ENCODE data around the gene A3GALT2.

The A3GALT2 gene

DNA sequence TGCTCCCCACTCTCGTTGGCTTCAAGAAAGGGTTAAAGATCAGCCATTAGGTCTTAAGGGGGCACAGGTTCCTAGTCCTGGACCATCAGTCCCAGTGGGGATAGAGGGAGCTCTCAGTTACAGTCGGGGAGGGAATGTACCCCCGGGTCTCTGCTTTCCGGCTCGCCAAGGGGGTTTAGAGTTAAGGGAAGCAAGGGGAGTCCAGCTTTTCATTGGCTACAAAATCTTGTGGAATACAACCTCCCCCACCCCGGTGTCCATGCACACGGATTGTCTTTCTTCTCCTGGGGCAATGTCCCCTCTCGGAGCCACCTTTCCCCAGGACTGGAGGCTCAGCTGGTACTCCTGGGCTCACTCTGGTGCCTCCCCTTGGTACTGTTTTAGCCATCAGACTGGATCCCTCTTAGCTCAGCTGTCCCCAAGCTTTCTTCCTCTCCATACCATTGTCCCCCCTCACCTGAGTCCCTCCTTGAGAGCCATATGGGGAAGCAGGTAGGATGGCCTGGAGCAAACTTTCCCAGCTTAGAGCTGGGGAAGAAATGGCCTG, at the start of gene A3GALT2:
Gene A3GALT2, minus strand, starts transcription at position 480 of the 547 bp plus-strand sequence. Its CDS starts 0 bp downstream, at position 480.
- FAIRE-seq, result no peak

DNA sequence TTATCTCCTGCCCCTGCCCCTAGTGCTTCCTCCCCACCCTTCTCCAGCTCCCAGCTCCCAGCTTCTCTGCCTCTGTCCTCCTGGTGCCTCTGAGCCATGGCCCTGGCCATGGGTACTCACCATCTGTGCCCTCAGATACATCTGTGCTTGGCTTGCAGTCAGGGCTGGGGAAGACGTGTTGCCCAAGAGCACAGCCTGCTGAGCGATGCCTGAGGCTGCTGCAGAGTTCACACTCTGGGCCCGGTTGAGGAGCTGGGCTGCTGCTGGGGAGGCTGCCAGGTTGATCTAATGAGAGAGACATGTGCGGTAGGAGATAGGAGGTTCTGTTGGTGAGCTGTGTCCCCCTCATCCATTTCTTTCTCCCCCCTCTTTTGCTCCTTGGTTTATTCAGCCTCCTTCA, 49.4 kb upstream of the A3GALT2 start:
- FAIRE-seq, result no peak

DNA sequence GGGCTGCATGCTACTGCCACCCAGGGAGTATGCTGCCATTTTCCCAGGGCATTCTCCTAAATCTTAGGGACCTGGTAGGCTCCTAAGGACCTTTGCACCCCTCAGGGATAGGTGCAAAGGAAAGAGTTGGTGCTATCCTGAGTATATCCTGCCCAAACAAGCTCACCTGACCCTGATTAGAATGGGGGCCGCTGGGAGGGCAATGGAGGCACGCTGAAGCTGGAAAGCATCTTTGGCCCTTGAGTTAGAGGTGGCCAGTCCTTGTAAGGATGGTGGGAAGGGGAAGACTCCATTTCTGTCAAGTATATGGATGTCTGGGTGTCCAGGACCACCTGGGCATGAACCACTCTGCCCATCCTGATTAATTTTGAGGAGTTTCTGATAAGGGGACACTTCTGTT, 48.9 kb upstream of the A3GALT2 start:
- FAIRE-seq, result no peak

DNA sequence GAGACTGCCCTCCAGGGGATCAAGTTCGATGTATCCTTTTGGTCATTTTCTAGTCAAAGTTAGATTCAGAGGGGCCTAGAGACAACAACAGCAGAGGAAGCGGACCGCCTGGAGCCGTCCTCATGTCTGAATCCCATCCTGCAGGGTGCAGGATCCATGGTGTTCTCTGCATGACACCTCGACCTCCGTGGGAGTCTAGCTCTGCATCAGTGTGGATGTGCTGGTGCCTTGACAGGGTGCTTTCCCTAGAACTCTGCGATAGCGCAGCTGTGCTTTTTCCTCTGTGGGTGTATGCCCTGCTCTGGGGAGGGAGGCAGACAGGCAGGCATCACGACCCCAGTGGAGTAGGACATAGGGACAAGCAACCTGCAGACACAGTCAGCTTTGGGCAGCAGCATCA, 48.2 kb upstream of the A3GALT2 start:
- FAIRE-seq, result no peak

DNA sequence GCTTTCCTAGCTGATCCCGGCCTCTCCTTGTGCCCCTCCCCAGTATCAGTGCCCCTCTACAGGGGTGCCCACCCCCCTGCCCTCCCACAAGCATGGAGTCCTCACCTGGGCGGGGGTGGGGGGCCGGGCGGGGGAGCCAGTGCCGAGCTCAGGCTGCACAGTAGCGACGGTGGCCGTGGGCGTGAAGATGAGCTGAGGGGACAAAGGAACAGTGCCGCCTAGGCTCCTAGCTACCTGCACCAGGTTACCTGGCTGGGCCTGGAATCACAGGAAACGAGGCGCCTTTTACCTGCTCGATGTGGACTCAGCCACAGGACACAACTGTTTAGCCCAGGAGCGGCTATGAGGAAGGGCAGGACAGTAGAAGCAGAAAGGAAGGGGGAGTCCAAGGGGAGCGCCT, 47.5 kb upstream of the A3GALT2 start:
- FAIRE-seq, result no peak

DNA sequence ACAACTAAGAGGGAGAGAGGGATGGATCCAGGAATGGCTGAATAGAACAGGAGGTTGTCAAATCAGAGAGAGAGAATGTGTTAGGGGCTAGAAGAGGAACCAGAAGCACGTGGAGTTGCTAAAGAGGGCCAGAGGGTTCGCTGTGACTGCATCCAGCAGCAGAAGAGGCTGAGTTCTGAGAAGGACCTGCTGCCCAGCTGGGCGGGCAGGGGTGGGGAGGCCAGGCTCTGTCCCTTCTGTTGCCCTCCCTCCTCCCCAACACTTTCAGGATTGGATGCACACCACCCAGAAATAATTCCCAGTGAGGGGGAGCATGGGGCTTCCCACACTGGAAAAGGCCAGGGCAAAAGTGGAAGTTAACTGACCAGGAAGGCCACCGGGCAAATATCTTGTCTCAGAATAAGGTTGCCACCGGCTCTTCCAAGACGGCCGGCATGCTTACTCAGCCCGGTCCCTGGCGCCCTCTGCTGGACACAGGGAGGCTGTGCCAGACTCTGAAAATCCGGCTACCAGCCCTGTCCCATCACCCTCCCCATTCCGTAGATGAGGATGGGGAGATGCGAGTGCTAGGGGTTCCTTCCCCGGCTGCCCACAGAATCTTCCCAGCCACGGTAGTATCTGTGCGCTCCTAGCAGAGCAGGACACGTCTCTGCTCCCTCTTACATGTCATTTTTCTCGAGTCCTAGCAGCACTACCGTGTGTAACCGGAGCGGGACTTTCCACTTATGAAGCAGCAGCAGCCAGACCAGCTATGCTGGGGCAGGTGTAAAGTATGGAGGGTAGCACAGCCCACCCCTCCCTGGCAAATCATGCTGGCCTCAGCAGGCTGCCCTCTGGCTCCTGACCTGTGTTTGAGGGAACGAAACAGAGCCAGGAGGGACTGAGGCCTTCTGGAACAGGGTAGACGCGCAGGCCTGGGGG, 46.8 kb upstream of the A3GALT2 start:
- FAIRE-seq, result no peak

DNA sequence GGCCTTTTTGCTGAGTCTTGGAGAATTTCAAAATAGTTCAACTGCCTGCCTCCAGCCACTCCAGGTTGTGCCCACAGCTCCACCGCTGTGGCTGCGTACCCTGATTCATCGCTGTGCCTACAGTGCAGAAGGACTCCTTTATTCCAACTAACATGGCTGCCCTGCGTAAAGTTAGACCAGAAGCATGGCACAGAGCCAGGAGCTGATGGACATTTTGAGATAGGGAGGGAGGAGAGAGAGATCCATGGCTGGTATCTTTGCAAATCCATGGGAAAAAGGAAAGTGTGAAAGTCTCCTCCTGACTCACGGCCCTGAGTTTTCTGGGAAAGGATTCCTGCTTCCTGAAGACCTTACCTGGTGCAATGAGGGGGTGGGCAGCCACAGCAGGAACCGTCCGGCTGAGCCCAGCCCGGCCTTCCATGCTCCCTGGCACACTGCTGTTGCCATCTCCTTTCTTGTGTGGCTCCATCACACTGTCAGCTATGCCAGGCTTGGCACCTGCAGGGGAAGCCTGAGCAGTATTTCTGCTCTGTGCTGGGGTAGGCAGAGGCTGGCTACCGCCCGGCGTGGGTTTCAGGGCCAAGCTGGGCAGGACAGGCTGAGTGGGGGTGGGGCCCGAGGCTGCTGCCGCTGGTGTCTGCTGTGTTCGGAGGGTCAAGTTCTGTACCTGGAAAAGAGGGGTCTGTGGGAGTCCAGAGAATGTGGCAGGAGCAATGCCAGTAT, 46.0 kb upstream of the A3GALT2 start:
- no peak for FAIRE-seq

DNA sequence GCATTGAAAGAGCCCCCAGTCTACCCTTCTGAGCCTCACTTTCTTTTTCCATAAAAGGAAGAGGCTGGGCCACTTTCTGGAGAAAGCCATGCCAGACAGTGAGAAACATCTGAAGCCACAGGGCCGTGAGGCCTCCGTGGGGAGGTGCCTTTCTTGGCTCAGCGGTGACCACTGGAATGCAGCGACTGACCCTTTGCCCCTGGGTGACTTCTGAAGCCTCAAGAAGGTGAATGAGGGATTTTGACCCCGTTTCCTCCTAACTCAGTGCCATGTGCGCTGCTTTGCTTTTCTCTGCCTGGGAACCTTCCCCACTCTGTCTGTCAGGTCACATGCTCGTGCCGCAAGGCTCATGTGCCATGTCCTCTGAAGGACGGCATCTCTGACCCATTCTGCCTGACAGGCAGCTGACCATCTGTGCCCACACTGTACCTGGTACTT, 44.7 kb upstream of the A3GALT2 start:
- FAIRE-seq, result no peak

DNA sequence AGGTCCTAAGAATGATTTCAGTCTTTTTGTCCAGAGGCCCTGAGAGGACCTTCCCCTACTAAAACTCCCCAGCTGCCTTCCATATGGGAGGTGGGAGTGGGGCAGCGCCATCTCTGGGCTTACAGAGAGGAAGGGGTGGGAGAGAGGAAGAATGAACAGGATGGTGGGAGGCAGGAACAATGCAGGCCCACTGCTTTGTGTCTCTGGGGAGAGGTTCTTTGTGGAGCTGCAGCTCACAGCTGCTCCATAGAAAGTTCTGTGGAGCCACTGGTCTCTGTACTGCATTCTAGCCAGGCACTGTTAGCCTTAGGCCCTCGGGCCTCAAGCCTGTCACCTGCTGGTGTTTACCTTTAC, 43.6 kb upstream of the A3GALT2 start:
- no peak for FAIRE-seq

DNA sequence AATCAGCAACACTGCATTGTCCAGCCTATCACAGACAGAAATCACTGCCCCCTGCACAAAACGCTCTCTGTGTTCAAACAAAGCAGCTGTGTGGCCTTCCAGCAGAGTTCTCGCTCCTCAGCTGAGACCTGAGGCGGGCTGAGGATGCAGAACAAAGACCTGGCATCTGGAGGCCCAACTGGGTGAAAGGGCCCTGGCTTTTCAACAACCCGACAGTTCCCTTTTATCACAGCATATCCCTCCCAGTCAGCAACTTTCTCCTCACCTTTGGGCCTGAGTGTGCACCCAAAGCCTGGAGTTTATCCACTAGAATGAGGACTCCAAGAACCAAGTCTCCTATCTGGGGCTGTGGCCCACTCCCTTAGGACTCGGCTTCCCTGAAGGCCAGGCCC, 42.6 kb upstream of the A3GALT2 start:
- FAIRE-seq, result no peak

DNA sequence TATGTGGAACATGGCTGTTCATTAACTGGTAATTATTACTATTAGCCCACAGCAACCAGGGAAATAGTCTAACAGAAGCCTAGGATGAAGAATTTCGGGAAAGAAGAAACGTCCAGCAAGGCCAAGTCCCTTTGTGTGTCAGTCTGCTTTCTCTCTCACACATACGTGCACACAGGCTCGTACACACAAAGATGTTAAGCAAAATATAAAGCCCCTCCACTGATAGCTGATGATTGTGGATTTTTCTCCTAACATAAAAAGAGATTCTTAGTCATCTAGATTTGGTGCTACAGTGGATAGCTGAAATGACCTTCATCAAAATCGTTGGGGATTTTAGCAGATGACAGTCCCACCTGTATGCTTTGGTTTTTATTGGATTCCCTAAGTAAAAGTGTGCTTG, 42.1 kb upstream of the A3GALT2 start:
- FAIRE-seq, result no peak

DNA sequence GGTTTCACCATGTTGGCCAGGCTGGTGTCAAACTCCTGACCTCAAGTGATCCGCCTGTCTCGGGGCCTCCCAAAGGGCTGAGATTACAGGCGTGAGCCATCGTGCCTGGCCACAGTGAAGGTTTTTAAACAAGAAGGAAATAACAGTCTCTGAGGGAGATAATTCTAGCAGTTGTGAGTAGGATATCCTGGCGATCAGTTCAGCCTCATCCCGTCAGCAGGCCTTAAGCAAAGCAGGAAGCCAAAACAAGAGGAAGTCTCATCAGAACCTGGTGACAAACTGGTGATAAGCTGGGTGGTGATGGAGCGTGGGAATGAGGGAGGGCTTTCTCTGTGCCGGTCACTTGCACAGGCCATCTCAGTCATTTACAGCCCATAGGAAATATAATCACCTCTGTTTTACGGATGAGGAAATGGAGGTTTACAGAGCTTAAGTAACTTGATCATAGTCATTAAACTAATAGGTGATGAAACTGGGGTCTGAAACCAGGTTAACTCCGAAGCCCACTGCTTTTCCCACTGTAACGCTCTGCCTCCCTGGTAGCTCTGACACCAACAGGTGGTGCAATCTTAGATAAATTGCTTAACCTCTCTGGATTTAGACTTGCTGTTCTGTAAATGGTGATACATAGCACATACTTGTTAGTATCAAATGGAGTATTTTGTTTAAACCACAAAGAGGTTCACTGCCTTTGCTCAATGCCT, 40.8 kb upstream of the A3GALT2 start:
- FAIRE-seq, result no peak

DNA sequence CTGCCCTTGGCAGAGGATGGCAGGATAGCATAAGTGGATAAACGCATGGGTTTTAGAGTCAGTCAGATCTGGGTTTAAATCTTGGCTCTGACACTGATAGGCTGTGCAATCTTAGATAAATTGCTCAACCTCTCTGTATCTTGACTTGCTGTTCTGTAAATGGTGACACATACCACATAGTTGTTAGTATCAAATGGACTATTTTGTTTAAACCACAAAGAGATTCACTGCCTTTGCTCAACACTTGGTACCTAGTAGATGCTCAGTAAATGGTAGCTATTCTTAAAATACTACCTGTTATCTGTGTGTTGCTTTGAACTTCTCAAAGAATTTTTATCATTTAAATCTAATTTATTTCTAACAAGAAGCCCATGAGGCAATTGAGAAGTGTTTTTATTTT, 39.5 kb upstream of the A3GALT2 start:
- FAIRE-seq, result no peak

DNA sequence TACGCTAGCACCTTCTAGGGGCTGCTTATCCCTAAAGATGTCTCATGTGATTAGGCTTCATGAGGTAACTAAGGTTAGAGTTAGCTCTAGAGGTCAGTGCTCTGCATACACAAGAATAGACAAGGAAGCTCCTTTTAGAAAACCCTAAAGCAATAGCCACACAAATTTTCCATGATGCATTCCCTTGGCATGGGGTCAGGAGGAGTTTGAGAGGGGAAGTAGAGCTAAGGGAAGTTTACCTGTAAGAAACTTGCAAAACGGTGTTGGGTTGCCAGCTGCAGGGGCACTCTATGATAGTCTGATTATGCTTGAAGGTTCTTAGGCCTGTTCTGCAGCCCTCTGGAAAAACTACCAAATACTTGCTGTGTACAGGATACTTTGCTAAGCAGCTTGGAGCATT, 39.0 kb upstream of the A3GALT2 start:
- FAIRE-seq, result no peak

DNA sequence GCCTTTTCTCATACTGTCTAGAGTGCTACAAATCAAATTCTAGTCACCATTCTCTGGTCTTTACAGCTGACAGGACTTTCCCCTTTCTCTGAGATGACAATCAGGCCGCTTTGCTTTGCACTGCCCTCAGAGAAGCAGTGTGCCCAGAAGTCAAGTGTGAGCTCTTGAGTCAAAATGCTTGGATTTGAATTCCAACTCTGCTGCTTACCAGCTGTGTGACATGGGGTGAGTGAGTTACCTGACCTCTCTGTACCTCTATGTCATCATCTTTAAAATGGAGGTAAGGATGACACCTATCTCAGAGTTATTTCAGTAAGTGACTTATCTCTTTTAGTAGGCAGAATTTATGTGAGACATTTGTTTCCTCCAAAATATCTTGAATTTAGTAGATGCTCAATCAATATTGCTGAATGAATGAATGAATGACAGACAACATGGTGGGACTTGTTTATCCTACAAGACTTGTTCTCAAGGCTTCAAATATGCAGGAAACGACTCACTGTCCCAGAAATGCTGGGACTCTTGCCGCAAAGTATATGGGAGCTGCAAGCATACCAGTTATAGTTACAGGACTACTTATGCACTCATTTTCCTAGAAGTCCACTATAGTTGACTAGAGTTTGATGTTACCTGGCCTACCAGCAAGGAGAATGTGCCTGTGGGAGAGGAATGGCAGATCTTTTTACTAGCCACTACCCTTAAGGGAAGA, 38.1 kb upstream of the A3GALT2 start:
- FAIRE-seq, result no peak

DNA sequence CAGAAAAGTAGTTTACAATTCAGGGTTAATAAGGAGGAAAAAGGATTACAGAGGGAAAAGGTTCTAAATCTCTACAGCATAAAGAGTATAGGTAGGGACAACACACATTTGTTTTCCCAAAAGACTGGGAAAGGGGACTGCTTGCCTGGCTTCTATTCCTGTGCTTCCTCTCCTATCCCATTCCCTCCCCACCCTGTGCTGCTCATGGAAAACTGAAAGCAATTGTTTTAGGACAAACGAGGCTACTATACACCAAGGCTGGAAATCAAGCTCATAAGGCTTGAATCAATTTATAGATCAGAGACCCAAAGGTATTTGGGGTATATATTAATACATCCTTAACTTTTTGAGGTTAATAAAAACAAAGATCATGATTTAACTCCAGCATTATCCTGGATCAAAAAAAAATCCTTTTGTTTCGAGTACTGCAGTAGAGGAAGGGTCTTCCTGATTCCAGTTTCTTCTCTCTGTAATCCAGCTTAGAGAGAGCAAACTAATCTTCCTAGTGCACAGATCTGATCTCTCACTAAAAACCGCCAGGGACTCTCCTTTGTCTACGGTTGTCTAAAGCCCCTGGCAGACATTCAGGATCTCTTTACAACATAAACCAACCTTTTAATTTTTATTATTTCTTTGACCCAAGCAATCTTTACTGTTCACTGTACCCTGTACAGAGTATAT, 37.4 kb upstream of the A3GALT2 start:
- FAIRE-seq, result no peak

DNA sequence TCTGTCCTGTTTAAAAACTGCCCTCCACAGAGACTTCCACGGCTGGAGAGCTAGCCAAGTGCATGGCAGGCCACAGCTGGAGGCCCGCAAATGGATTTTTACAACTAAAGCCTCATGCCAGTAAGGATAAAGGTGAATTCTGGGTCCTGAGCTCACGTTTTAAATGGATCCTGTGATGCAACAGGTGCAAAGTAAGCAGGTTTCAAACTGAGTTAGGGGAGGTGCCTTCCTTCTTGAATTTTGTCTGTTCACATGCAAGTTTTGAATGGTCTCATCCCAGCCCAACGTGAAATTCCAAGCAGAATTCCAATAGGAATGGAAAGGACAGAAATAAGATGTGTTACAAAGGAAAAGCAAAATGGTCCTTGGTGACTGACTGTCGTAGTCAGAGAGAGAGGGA, 36.2 kb upstream of the A3GALT2 start:
- no peak for FAIRE-seq

DNA sequence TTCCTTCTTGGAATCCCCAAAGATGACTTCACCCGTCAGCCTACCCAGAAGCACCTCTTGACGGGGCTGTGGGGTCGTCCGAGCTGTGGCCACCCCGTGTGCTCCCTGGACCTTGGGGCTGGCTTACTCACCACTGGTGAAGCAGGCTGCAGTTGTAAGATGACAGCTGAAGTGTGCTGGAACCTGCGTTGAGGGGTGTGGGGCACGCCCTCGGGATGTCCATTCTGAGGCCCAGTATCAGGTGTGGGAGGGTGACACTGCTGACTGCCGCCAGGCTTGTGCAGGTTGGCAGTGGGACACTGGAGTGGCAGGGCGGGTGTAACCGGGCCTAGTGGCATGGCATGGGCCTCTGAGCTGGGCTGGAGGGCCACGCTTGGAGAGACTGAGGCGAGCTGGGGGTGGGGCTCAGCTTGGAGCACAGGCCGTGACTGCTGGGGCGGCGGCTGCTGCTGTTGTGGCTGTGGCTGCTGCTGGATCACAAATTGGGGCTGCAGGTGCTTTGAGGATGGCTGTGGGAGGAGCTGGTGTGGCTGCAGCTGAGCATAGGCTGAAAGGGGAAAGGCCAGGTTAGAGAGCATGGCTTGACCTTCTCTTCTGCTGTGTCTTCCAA, 33.9 kb upstream of the A3GALT2 start:
- FAIRE-seq, result no peak

DNA sequence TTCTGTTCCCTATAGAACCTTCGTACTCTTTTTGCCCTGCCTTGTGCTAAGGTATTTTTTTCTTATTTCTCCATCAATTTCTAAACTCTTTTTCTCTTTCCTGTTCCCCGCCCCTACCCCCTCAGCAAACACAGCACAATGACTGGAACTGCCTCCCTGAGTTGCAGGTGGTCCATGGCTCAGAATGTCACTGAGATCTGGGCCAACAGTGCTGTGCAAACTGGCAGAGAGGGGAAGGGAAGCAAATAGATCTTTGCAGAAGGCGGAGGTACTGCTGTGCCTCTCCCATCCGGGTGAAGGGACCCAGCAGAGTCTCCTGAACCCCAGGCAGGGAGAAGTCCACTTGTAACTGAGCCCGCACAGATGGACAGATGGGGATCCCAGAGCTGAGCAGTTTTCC, 32.6 kb upstream of the A3GALT2 start:
- FAIRE-seq, result no peak

DNA sequence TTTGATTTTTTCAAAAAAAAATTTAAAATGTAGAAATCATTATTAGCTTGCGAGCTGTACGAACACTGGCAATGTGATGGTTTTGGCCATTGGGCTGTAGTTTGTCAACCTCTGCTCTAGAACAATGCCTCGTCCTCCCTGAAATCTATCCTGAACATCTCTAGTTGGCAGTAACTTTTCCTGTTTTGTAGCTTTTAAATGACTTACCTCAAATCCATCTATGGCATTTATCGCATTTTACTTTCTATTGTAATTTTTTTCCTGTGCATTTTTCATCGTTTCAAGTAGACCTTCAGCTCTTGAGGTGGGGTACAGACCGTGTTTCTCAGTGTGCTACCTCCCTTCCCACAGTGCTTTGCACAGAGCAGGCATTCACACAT, 30.4 kb upstream of the A3GALT2 start:
- FAIRE-seq, result no peak

DNA sequence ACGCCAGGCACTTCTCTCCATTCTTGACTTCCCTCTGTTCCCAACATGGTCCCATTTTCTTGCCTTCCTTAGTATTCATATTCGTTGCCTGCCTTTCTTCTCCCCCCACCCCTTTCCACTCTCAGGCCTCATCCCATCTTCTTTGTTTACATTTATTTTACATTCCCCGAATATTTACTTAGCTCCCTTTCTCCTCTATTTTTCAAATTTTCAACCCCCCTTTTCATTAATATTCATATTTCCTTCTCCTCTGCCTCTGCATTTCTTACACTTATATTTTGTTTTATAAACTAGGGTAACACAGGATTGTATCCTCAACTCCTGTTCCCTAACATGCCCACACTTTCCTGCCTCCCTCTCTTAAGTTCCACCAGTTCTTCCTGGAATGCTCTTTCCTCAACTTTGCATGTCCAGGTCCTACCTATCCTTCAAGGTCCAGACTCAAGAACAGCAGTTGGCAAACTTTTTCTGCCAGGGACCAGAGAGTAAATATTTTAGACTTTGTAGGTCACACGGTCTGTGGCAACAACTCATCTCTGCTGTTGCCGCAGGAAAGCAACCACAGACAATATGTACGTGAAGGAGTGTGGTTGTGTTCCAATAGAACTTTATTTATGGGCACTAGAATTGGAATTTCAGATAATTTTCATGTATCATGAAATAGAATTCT, 29.8 kb upstream of the A3GALT2 start:
- no peak for FAIRE-seq
